Epithelial cell of proximal tubule (primary cell): ENCODE data around the gene GNAS. TPM values are rescaled to one million over a fixed set of nuclear protein-coding genes. Genes with fewer than 3 reads are reported as not detected.

Experiments
- DNase-seq: peaks from one replicate; pipeline ENCODE4 v3.0.0-alpha.2; 2011; ENCODE audit warnings: low read depth
- H3K4me3 ChIP-seq: 2 replicates; pipeline ENCODE4 v1.5.1; 2011; ENCODE audit warnings: low read depth, mild to moderate bottlenecking, low read length
- total RNA-seq: library from RNA; depleted of rRNA; stranded (reverse); fragments of >200 nt; gene quantifications from 2 replicates; pipeline ENCODE4 v1.2.3, GENCODE V29; 2015
- TF ChIP-seq, protein P1 (sequence below): conservative IDR thresholded peaks from 2 replicates; pipeline ENCODE4 v1.5.1; 2012; ENCODE audit warnings: low read depth, mild to moderate bottlenecking, low read length

GNAS gene
- total RNA-seq, 1 donor from 2014 or later: 828 TPM

DNA sequence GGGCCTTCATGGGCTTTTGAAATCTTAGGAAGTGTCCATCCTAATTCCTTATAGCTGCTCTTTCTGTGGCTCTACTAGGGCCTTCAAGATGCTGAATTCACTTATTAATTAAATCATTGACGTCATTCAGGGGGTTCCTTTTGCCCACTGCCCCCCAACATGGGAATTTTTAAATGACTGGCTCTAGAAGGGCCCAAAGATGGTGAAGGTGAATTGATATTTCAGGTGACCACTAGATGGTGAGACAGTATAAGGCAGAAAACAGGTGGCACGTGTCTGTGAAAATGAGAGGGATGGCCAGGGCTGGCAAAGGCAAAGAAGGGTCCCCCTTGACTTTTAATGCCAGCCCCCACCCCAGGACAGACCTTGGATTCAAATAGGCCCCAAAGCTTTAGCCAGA lies 11.8 kb downstream of the GNAS start:
- no peak for DNase-seq
- no peak overlapping the region for H3K4me3 ChIP-seq
- TF ChIP-seq, protein P1, sequence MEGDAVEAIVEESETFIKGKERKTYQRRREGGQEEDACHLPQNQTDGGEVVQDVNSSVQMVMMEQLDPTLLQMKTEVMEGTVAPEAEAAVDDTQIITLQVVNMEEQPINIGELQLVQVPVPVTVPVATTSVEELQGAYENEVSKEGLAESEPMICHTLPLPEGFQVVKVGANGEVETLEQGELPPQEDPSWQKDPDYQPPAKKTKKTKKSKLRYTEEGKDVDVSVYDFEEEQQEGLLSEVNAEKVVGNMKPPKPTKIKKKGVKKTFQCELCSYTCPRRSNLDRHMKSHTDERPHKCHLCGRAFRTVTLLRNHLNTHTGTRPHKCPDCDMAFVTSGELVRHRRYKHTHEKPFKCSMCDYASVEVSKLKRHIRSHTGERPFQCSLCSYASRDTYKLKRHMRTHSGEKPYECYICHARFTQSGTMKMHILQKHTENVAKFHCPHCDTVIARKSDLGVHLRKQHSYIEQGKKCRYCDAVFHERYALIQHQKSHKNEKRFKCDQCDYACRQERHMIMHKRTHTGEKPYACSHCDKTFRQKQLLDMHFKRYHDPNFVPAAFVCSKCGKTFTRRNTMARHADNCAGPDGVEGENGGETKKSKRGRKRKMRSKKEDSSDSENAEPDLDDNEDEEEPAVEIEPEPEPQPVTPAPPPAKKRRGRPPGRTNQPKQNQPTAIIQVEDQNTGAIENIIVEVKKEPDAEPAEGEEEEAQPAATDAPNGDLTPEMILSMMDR: peak; percentile 32

DNA sequence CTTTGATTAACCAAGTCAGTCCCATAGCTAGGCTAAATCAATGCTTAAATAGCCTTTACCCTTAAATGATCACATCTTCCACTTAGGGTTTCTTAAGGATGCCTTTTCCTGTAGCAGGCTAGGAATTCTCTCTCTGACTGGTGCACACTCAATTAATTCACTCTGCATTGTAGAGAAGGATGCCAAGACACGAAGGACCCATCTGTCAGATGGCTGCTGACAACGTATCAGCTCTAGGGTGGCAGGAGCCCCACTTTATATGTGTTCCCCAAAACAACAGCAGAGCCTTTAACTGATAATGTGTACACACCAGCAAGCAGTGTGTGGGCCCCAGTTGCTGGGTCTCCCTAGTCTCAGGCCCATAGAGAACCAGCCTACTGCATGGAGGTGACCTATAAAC lies 13.3 kb downstream of the GNAS start:
- no peak for DNase-seq
- TF ChIP-seq, protein P1: no peak
- no peak overlapping the region for H3K4me3 ChIP-seq

DNA sequence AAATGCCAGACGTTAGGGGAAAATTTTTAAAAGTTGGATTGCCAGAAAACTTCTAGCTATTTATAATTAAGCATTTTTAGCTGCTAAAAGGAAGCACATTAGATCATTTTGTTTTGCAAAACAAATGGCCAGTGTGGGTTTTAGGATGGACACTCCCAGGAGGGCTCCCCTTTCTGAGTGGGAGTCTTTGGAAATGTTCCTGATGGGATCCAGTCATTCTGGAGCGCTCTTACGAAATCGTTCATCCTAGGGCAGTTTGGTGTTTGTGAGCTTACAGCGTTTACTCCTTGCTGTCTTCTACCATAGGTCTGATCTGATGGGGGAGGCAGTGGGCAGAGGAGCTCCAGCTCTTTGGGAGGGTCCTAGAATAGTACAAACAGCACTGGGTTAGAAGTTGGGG lies 14.7 kb downstream of the GNAS start:
- TF ChIP-seq, protein P1: no peak
- no peak overlapping the region for H3K4me3 ChIP-seq
- DNase-seq: no peak

DNA sequence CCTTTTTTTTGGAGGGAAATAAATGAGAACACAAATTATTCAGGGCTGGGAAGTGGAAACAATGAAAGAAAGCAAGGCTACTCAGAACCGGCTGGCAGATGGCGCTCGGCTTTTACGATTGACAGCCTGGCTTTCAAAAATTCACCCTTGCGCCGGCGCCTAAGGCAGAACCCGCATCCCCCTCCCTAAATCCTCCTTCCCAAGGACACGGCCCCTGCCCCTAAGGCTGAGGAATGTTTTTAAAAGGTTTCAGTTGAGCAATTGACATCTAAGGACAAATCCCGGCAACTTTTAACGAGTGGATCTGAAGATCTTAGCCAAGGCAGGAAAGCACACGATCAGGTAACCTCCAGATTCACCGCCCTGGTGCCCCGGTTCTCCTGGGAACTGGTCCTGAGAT lies 16.3 kb downstream of the GNAS start:
- DNase-seq: no peak
- H3K4me3 ChIP-seq: no peak overlapping the region
- TF ChIP-seq, protein P1: peak; percentile 51

DNA sequence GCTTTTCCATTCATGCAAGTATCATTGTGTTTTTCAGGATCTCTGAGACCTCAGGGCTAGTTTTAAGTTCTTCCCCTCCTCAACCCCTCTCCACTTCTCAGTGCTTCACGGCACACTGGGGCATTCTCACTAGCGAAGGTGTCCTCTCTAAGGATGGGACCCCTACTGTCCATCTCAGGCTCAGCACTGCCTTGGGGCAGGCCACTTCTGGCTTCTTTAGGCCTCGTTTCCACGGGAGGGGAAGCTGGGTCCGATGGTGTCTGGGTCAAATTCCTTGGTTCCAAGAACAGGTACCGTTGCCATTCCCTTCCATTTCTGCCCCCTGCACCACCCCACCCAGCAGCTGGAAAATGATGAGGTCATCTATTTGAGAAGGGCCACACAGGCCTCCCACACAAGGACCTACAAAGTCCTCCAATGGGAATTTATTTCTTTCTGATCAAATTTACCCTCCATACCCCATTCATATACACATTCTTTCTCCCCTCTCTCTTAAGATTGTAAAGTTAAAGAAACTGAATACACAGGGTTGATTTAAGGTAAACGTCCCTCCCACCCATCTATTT lies 17.2 kb downstream of the GNAS start:
- DNase-seq: no peak
- TF ChIP-seq, protein P1: no peak

DNA sequence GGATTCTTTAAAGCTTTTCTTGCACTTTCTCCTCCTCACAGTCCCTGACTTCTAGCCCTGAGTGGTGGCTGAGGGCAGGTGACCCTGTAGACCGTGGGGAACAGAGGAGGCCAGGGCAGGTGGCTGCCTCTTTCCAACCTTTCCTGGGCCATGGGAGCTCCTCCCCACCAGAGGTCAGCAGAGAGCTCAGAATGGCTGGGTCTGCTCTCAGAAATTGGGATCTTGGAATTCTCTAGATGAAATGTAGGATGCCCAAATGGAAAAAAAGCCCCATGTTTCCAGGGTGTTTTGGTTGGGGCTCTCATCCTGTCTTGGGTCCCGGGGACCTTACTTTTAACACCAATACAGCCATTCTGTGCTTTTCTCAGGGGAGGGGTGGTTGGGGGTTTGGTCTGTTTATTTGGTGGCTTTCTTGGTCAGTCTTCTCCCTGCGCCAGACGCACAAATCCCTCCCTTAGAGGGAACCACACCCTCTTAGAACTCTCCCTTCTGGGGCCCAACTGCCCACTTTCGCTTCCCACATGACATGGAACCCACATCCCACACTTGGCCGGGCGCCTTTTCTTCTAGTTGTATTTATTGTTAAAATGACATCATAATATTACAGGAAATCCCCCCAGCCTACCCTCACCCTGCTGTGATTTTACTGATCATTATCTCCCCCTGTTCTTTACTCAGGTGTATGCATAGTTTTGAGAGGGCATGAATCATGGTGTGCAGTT lies 17.9 kb downstream of the GNAS start:
- DNase-seq: no peak
- TF ChIP-seq, protein P1: peak; percentile 99
- H3K4me3 ChIP-seq: no peak overlapping the region

More for the DNA sequence above, 17.2 kb downstream of the GNAS start:
- no peak overlapping the region for H3K4me3 ChIP-seq
